Chondrocyte (in vitro differentiated cells): ENCODE data around the gene VSIG10. TPM values are rescaled to one million over a fixed set of nuclear protein-coding genes. Genes with fewer than 3 reads are reported as not detected.
A peak's percentile ranks its signal among the peaks of the same experiment; 100 is the strongest.
"Not testable (repeated sequence)": the region's sequence is repeated elsewhere in the genome, so short reads cannot be mapped to it uniquely, and the experiment has no call there.

ENCODE experiments used
- DNase-seq: peaks from one replicate; pipeline ENCODE4 v3.0.0; 2021; ENCODE audit warnings: mixed read lengths, low spot score
- H3K27ac Mint-ChIP-seq: one replicate; pipeline ENCODE4 v1.8.0; 2021; ENCODE audit warnings: mild to moderate bottlenecking, moderate library complexity, mixed read lengths; ENCODE audit not compliant: unreplicated experiment
- H3K27me3 Mint-ChIP-seq: 2 replicates; pipeline ENCODE4 v1.8.0; 2021; ENCODE audit warnings: low read depth, mixed read lengths
- H3K36me3 Mint-ChIP-seq: 2 replicates; pipeline ENCODE4 v1.8.0; 2021; ENCODE audit warnings: low read depth, mixed read lengths
- H3K4me1 Mint-ChIP-seq: 2 replicates; pipeline ENCODE4 v1.8.0; 2021; ENCODE audit warnings: low read depth, mild to moderate bottlenecking, mixed read lengths
- H3K4me3 Mint-ChIP-seq: one replicate; pipeline ENCODE4 v1.8.0; 2021; ENCODE audit warnings: mild to moderate bottlenecking, moderate library complexity, mixed read lengths; ENCODE audit not compliant: unreplicated experiment
- H3K9me3 Mint-ChIP-seq: 2 replicates; pipeline ENCODE4 v1.8.0; 2021; ENCODE audit warnings: low read depth, mixed read lengths
- CTCF ChIP-seq: fragments of 200-600 bp; sonication (generic); IDR thresholded peaks from 2 replicates; pipeline ENCODE4 v1.5.0; 2021; ENCODE audit warnings: antibody characterized with exemption, mild to moderate bottlenecking, moderate library complexity
- total RNA-seq: library from RNA; stranded (reverse); gene quantifications from 3 replicates; pipeline ENCODE4 v1.2.1, GENCODE V29; 2021

VSIG10 gene
- total RNA-seq, 1 donor from 2014 or later = 9.3 TPM

GRCh38 chr12:118032188-118032587 is 71.6 kb downstream of the VSIG10 start:
- no peaks in the 10 kb centered on the region for H3K4me1 Mint-ChIP-seq
- H3K27ac Mint-ChIP-seq = no peak overlapping the region
- peaks cover 39% of the 10 kb centered on the region for H3K36me3 Mint-ChIP-seq
- no peak overlapping the region for H3K4me3 Mint-ChIP-seq
- TF ChIP-seq CTCF = no peak
- no peak for DNase-seq
- no peaks in the 10 kb centered on the region for H3K27me3 Mint-ChIP-seq
- H3K9me3 Mint-ChIP-seq = no peaks in the 10 kb centered on the region

- no peak for TF ChIP-seq CTCF
- Mint-ChIP-seq H3K27ac (no peak overlapping the region), H3K36me3 (peaks cover 26% of the 10 kb centered on the region)
These were observed 74.6 kb downstream of the VSIG10 start for GRCh38 chr12:118029166-118029565.

GRCh38 chr12:118025168-118025567 is 78.6 kb downstream of the VSIG10 start:
- DNase-seq = peak; percentile 22
- H3K9me3 Mint-ChIP-seq = no peaks in the 10 kb centered on the region
- H3K27ac Mint-ChIP-seq = no peak overlapping the region
- H3K27me3 Mint-ChIP-seq = no peaks in the 10 kb centered on the region
- no peak overlapping the region for H3K4me3 Mint-ChIP-seq
- no peaks in the 10 kb centered on the region for H3K4me1 Mint-ChIP-seq
- no peak for TF ChIP-seq CTCF
- H3K36me3 Mint-ChIP-seq = peaks cover 22% of the 10 kb centered on the region

More at GRCh38 chr12:118029166-118029565, 74.6 kb downstream of the VSIG10 start:
- H3K4me1 Mint-ChIP-seq = no peaks in the 10 kb centered on the region
- H3K4me3 Mint-ChIP-seq = no peak overlapping the region
- no peaks in the 10 kb centered on the region for H3K27me3 Mint-ChIP-seq
- peak; percentile 27 for DNase-seq
- no peaks in the 10 kb centered on the region for H3K9me3 Mint-ChIP-seq

- Mint-ChIP-seq H3K9me3 (no peaks in the 10 kb centered on the region), H3K27ac (no peak overlapping the region), H3K27me3 (no peaks in the 10 kb centered on the region), H3K36me3 (peaks cover 15% of the 10 kb centered on the region), H3K4me3 (no peak overlapping the region), H3K4me1 (no peaks in the 10 kb centered on the region)
- no peak for TF ChIP-seq CTCF
- no peak for DNase-seq
These were observed 80.4 kb downstream of the VSIG10 start for GRCh38 chr12:118023301-118023860.

- Mint-ChIP-seq H3K4me3 (no peak overlapping the region), H3K4me1 (peaks cover 3% of the 10 kb centered on the region), H3K27ac (no peak overlapping the region), H3K27me3 (no peaks in the 10 kb centered on the region), H3K9me3 (no peaks in the 10 kb centered on the region), H3K36me3 (peaks cover 13% of the 10 kb centered on the region)
- no peak for TF ChIP-seq CTCF
- no peak for DNase-seq
These were observed 81.1 kb downstream of the VSIG10 start for GRCh38 chr12:118022728-118023109.

- H3K4me1 Mint-ChIP-seq, DNase-seq, H3K9me3 Mint-ChIP-seq, H3K4me3 Mint-ChIP-seq, H3K27me3 Mint-ChIP-seq, H3K27ac Mint-ChIP-seq: not testable (repeated sequence)
- H3K36me3 Mint-ChIP-seq = peaks cover 13% of the 10 kb centered on the region
These were observed 81.6 kb downstream of the VSIG10 start for GRCh38 chr12:118022097-118022727.
